Left ventricle myocardium inferior (tissue), 1 donor: ENCODE data around the gene CXorf58. TPM values are rescaled to one million over a fixed set of nuclear protein-coding genes. Genes with fewer than 3 reads are reported as not detected.

Experiments used
- DNase-seq: peaks from one replicate; pipeline ENCODE4 v3.0.0-alpha.2; 2020
- H3K27ac ChIP-seq: fragments of 200-600 bp; replicated peaks from 2 replicates; pipeline ENCODE4 v1.8.0; 2021
- H3K27me3 ChIP-seq: fragments of 200-600 bp; 2 replicates; pipeline ENCODE4 v1.8.0; 2021; ENCODE audit warnings: low read depth
- H3K36me3 ChIP-seq: fragments of 200-600 bp; 2 replicates; pipeline ENCODE4 v1.8.0; 2021
- H3K4me1 ChIP-seq: fragments of 200-600 bp; 2 replicates; pipeline ENCODE4 v1.8.0; 2021
- H3K4me3 ChIP-seq: fragments of 200-600 bp; 2 replicates; pipeline ENCODE4 v1.8.0; 2021; ENCODE audit warnings: mild to moderate bottlenecking, moderate library complexity
- H3K9me3 ChIP-seq: fragments of 200-600 bp; replicated peaks from 2 replicates; pipeline ENCODE4 v1.8.0; 2021
- intact Hi-C: fragments of 100-400 bp; cut with micrococcal nuclease; formaldehyde crosslinking; loops from one replicate; pipeline ENCODE4 v1.11.0; 2022
- total RNA-seq: library from RNA; stranded (reverse); fragmentation: NEBNext Ultra II Directional; extraction: Animal tissue kit (Norgen Biotek cat#: 25700); gene quantifications from one replicate; pipeline ENCODE4 v1.2.1, GENCODE V29; 2021
- TF ChIP-seq, protein P1 (sequence below): fragments of 200-600 bp; IDR thresholded peaks from 2 replicates; pipeline ENCODE4 v1.8.0; 2021; ENCODE audit warnings: antibody characterized with exemption, mild to moderate bottlenecking, borderline replicate concordance
- donor health status: DM: no; HTN: yes; CAD: no; lungs with severe emphysema.

The CXorf58 gene
- total RNA-seq, 1 donor from 2014 or later: 0.49 TPM

DNA sequence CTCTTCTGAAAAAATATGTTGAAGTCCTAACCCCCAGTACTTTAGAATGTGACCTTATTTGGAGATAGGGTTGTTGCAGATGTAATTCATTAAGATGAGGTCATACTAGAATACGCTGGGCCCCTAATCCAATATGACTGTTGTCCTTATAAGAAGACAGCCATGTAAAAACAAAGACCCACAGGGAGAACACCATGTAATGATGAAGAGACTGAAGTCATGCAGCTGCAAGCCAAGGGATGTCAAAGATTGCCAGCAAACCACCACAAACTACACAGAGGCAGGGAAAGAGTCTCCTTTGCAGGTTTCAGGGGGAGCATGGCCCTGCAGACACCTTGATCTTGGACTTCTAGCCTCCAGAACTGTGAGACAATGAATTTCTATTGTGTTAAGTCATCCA, 37.4 kb downstream of the CXorf58 start:
- TF ChIP-seq, protein P1, sequence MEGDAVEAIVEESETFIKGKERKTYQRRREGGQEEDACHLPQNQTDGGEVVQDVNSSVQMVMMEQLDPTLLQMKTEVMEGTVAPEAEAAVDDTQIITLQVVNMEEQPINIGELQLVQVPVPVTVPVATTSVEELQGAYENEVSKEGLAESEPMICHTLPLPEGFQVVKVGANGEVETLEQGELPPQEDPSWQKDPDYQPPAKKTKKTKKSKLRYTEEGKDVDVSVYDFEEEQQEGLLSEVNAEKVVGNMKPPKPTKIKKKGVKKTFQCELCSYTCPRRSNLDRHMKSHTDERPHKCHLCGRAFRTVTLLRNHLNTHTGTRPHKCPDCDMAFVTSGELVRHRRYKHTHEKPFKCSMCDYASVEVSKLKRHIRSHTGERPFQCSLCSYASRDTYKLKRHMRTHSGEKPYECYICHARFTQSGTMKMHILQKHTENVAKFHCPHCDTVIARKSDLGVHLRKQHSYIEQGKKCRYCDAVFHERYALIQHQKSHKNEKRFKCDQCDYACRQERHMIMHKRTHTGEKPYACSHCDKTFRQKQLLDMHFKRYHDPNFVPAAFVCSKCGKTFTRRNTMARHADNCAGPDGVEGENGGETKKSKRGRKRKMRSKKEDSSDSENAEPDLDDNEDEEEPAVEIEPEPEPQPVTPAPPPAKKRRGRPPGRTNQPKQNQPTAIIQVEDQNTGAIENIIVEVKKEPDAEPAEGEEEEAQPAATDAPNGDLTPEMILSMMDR: no peak
- intact Hi-C loops: no loop called here
- no peak for DNase-seq
- H3K27ac ChIP-seq: no peak overlapping the region
- H3K4me3 ChIP-seq: no peak overlapping the region
- H3K36me3 ChIP-seq: no peaks in the 10 kb centered on the region
- no peaks in the 10 kb centered on the region for H3K4me1 ChIP-seq
- no peaks in the 10 kb centered on the region for H3K9me3 ChIP-seq
- no peaks in the 10 kb centered on the region for H3K27me3 ChIP-seq

GRCh38 chrX:23952391-23952790, 44.6 kb downstream of the CXorf58 start:
- Histone ChIP-seq H3K9me3 (no peaks in the 10 kb centered on the region), H3K4me3 (no peak overlapping the region), H3K4me1 (no peaks in the 10 kb centered on the region), H3K27me3 (no peaks in the 10 kb centered on the region), H3K27ac (no peak overlapping the region), H3K36me3 (no peaks in the 10 kb centered on the region)
- TF ChIP-seq, protein P1: no peak
- no peak for DNase-seq
- intact Hi-C loops: no loop called here

GRCh38 chrX:23952984-23953907, 45.4 kb downstream of the CXorf58 start:
- Histone ChIP-seq H3K4me3 (no peak overlapping the region), H3K4me1 (no peaks in the 10 kb centered on the region), H3K27ac (no peak overlapping the region), H3K27me3 (no peaks in the 10 kb centered on the region), H3K9me3 (no peaks in the 10 kb centered on the region), H3K36me3 (no peaks in the 10 kb centered on the region)
- intact Hi-C loops: no loop called here
- no peak for DNase-seq
- TF ChIP-seq, protein P1: no peak

DNA sequence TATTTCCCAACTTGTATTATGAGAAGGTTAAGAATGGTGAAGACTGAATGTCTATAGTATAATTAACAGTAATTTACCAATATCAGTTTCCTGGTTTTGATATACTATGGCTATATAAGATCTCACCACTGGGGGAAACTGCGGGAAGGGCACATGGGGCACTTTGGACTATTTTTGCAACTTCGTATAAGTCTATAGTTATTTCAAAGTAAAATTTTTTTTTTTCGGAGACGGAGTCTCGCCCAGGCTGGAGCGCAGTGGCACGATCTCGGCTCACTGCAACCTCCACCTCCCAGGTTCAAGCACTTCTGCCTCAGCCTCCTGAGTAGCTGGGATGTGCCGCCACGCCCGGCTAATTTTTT, 46.1 kb downstream of the CXorf58 start:
- TF ChIP-seq, protein P1: no peak
- H3K36me3 ChIP-seq: no peaks in the 10 kb centered on the region
- no peak overlapping the region for H3K4me3 ChIP-seq
- H3K9me3 ChIP-seq: no peaks in the 10 kb centered on the region
- no peaks in the 10 kb centered on the region for H3K27me3 ChIP-seq
- intact Hi-C loops: no loop called here
- no peaks in the 10 kb centered on the region for H3K4me1 ChIP-seq
- H3K27ac ChIP-seq: no peak overlapping the region
- DNase-seq: no peak

DNA sequence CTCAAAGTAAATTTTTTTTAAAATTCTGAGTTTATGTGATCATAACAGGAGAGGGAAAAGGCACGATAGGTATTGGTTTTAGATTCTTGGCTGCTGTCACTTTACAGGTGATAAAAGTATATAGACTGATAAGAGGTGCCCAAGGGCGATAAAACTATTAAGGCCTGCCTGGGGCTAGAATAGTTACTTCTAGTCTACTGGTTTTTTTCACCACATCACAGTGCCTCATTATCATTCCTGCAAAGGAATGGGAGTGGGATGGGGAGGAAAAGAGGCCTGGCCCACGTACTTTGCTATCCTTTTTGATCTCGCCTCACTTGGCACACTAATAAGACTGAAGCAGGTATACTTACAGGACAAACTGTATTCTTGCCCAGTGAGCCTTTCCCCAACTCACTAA, 46.6 kb downstream of the CXorf58 start:
- Histone ChIP-seq H3K27ac (no peak overlapping the region), H3K27me3 (no peaks in the 10 kb centered on the region), H3K4me3 (no peak overlapping the region), H3K9me3 (no peaks in the 10 kb centered on the region), H3K36me3 (no peaks in the 10 kb centered on the region), H3K4me1 (no peaks in the 10 kb centered on the region)
- TF ChIP-seq, protein P1: no peak
- no peak for DNase-seq
- intact Hi-C loops: no loop called here
